Activated CD8-positive, alpha-beta T cell treated with anti-CD3 and anti-CD28 coated beads for 36 hours (primary cell): ENCODE data around the gene CENPL. TPM values are rescaled to one million over a fixed set of nuclear protein-coding genes. Genes with fewer than 3 reads are reported as not detected.
"Not testable (repeated sequence)": the region's sequence is repeated elsewhere in the genome, so short reads cannot be mapped to it uniquely, and the experiment has no call there.

Experiments used
- ATAC-seq: fragments of 200-7000 bp; cut with Tn5 transposase; one replicate; pipeline ENCODE4 v1.10.0; 2021; ENCODE audit warnings: mild to moderate bottlenecking, moderate library complexity
- CTCF ChIA-PET: fragments of 350-600 bp; sonication (Branson Sonifier 250); formaldehyde crosslinking; loops from one replicate; lab custom pipeline; 2021; ENCODE audit warnings: antibody characterized with exemption; lab: Charles Lee
- POLR2A ChIA-PET: fragments of 350-600 bp; sonication (Branson Sonifier 250); formaldehyde crosslinking; loops from one replicate; lab custom pipeline; 2021; ENCODE audit warnings: antibody characterized with exemption; lab: Charles Lee
- DNase-seq: peaks from one replicate; pipeline ENCODE4 v3.0.0-alpha.2; 2020
- H3K27ac Mint-ChIP-seq: one replicate; pipeline ENCODE4 v1.8.0; 2021; ENCODE audit warnings: mild to moderate bottlenecking, mixed read lengths
- H3K27me3 Mint-ChIP-seq: one replicate; pipeline ENCODE4 v1.8.0; 2021; ENCODE audit warnings: mixed read lengths
- H3K36me3 Mint-ChIP-seq: one replicate; pipeline ENCODE4 v1.8.0; 2021; ENCODE audit warnings: low read depth, mixed read lengths
- H3K4me1 Mint-ChIP-seq: one replicate; pipeline ENCODE4 v1.8.0; 2021; ENCODE audit warnings: low read depth, mixed read lengths
- H3K4me3 Mint-ChIP-seq: one replicate; pipeline ENCODE4 v1.8.0; 2021; ENCODE audit warnings: mild to moderate bottlenecking, moderate library complexity, mixed read lengths
- H3K9me3 Mint-ChIP-seq: one replicate; pipeline ENCODE4 v1.8.0; 2021; ENCODE audit warnings: mixed read lengths
- intact Hi-C: fragments of 100-400 bp; cut with micrococcal nuclease; formaldehyde crosslinking; loops from one replicate; pipeline ENCODE4 v1.10.0; 2022
- total RNA-seq, 2 experiments: library from RNA; stranded (reverse); gene quantifications; one replicate each; pipeline ENCODE4 v1.2.3, GENCODE V29; 2021
- TF ChIP-seq, protein P1 (sequence below): fragments of 200-600 bp; IDR thresholded peaks from one replicate; pipeline ENCODE4 v1.8.0; 2022; ENCODE audit warnings: antibody characterized with exemption, mild to moderate bottlenecking

Gene CENPL
- total RNA-seq, 2 experiments from 2014 or later: 20.9 to 23.3 TPM

DNA sequence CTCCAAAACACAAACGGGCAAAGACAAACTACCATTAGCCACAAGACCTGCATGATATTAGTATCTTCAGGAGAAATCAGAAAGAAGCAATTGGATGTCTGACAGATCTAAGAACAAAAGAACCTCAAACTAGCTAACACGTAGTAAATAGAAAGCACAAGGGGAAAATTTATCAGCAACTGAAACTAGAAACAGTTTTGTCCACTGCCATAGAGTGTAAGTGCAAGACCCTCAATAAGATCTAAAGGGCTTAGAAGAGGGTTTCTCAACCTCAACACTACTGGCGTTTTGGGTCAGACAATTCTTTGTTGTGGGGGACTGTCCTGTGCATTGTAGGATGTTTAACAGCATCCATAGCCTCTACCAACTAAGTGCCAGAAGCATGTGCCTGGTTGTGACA lies 55.9 kb downstream of the CENPL start:
- intact Hi-C loops: no loop called here
- H3K27me3 Mint-ChIP-seq: no peaks in the 10 kb centered on the region
- H3K4me3 Mint-ChIP-seq: no peak overlapping the region
- peaks cover 18% of the 10 kb centered on the region for H3K4me1 Mint-ChIP-seq
- TF ChIP-seq, protein P1, sequence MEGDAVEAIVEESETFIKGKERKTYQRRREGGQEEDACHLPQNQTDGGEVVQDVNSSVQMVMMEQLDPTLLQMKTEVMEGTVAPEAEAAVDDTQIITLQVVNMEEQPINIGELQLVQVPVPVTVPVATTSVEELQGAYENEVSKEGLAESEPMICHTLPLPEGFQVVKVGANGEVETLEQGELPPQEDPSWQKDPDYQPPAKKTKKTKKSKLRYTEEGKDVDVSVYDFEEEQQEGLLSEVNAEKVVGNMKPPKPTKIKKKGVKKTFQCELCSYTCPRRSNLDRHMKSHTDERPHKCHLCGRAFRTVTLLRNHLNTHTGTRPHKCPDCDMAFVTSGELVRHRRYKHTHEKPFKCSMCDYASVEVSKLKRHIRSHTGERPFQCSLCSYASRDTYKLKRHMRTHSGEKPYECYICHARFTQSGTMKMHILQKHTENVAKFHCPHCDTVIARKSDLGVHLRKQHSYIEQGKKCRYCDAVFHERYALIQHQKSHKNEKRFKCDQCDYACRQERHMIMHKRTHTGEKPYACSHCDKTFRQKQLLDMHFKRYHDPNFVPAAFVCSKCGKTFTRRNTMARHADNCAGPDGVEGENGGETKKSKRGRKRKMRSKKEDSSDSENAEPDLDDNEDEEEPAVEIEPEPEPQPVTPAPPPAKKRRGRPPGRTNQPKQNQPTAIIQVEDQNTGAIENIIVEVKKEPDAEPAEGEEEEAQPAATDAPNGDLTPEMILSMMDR: no peak
- peaks cover 7% of the 10 kb centered on the region for H3K9me3 Mint-ChIP-seq
- H3K36me3 Mint-ChIP-seq: peaks cover 20% of the 10 kb centered on the region
- POLR2A ChIA-PET: no interaction called here
- DNase-seq: no peak
- ATAC-seq: no peak
- CTCF ChIA-PET: interaction anchor here (1.2 kb wide), 2 partner anchors 9 to 339 kb away, joined by 3 read pairs; no protein-coding TSS in a partner anchor
- peak overlapping the region; percentile 39 for H3K27ac Mint-ChIP-seq

DNA sequence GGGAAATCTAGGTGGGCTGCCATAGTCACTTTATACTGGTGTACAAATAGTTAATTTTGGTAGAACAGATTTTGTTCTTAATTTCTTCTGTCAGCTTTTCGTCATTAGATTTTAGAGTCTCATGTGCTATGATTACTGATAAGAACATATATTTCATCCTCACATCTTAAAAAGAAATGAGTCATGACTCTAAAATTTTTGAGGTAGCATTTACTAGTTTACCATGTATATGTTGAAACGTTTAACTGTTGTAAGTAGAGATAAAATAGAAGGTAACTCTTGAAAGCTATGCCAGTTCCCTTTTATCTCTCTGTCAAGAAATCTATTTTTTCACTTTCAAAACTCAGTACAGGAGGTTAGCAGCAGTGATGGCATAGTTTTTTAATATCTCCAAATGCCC lies 56.5 kb downstream of the CENPL start:
- ChIA-PET CTCF (interaction anchor here (1.2 kb wide), 2 partner anchors 9 to 338 kb away, joined by 3 read pairs; no protein-coding TSS in a partner anchor), POLR2A (no interaction called here)
- Mint-ChIP-seq H3K36me3 (peaks cover 26% of the 10 kb centered on the region), H3K27ac (peak overlapping the region; percentile 13), H3K27me3 (no peaks in the 10 kb centered on the region), H3K4me1 (peaks cover 18% of the 10 kb centered on the region), H3K4me3 (no peak overlapping the region), H3K9me3 (peaks cover 12% of the 10 kb centered on the region)
- DNase-seq (no peak), ATAC-seq (no peak)
- TF ChIP-seq, protein P1: no peak
- intact Hi-C loops: no loop called here

DNA sequence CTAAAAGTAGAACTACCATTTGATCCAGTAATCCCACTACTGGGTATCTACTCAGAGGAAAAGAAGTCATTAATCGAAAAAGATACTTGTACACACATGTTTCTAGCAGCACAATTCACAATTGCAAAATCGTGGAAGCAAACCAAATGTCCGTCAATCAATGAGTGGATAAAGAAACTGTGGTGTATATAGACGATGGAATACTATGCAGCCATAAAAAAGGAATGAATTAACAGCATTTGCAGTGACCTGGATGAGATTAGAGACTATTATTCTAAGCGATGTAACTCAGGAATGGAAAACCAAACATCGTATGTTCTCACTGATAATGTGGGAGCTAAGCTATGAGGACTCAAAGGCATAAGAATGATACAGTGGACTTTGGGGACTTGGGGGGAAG lies 60.4 kb downstream of the CENPL start:
- CTCF ChIA-PET: interaction anchor here (1.1 kb wide), 1 partner anchor 343 kb away, joined by 4 read pairs; no protein-coding TSS in a partner anchor
- POLR2A ChIA-PET, DNase-seq: not testable (repeated sequence)

DNA sequence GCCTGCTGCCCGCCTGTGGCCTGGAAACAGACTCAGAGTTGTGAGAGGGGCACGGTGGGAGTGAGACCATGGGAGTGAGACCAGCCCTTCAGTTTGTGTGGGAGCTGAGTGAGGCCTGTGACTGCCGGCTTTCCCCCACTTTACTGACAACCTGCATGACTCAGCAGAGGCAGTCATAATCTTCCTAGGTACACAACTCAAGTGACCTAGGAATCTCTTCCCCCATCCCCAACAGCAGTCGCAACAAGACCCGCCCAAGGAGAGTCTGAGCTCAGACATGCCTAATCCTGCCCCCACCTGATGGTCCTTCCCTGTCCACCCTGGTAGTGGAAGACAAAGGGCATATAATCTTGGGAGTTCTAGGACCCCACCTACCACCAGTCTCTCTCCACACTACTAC lies 65.7 kb downstream of the CENPL start:
- POLR2A ChIA-PET: interaction anchor here (0.6 to 0.9 kb wide), 2 partner anchors 16 to 1123 kb away, joined by 3 read pairs; no protein-coding TSS in a partner anchor
- Mint-ChIP-seq H3K36me3 (peaks cover 68% of the 10 kb centered on the region), H3K4me1 (peaks cover 5% of the 10 kb centered on the region), H3K9me3 (peaks cover 16% of the 10 kb centered on the region), H3K27me3 (no peaks in the 10 kb centered on the region), H3K27ac (peak overlapping the region; percentile 42), H3K4me3 (no peak overlapping the region)
- TF ChIP-seq, protein P1: no peak
- DNase-seq: no peak
- ATAC-seq: no peak
- CTCF ChIA-PET: no interaction called here
- intact Hi-C loops: no loop called here

More for the DNA sequence above, 60.4 kb downstream of the CENPL start:
- intact Hi-C loops, H3K27ac Mint-ChIP-seq, ATAC-seq, H3K27me3 Mint-ChIP-seq, H3K4me3 Mint-ChIP-seq: not testable (repeated sequence)
- peaks cover 21% of the 10 kb centered on the region for H3K9me3 Mint-ChIP-seq
- H3K4me1 Mint-ChIP-seq: peaks cover 20% of the 10 kb centered on the region
- H3K36me3 Mint-ChIP-seq: peaks cover 58% of the 10 kb centered on the region

DNA sequence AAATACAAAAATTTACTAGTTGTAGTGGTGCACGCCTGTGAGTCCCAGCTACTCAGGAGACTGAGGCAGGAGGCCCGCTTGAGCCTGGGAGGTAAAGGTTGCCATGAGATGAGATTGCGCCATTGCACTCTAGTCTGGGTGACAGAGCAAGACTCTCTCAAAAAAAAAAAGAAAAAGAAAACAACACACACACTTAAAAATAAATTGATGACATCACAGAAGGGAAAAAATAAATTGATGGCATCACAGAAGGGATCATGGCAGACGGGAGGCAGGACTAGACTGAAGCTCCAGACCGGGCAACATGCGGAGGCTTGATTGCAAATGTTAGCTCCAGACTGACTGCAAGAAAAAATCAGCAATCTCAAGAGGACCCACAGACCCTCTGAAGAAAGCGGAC lies 66.6 kb downstream of the CENPL start:
- peaks cover 5% of the 10 kb centered on the region for H3K4me1 Mint-ChIP-seq
- ChIA-PET POLR2A (interaction anchor here (0.9 kb wide), 1 partner anchor 17 kb away, joined by 3 read pairs; no protein-coding TSS in a partner anchor), CTCF (no interaction called here)
- peaks cover 65% of the 10 kb centered on the region for H3K36me3 Mint-ChIP-seq
- TF ChIP-seq, protein P1: no peak
- no peak overlapping the region for H3K27ac Mint-ChIP-seq
- ATAC-seq (no peak), DNase-seq (no peak)
- no peaks in the 10 kb centered on the region for H3K27me3 Mint-ChIP-seq
- H3K9me3 Mint-ChIP-seq: peaks cover 8% of the 10 kb centered on the region
- no peak overlapping the region for H3K4me3 Mint-ChIP-seq
- intact Hi-C loops: no loop called here
